ENCODE measurements around the gene TAF11L13. TPM values are rescaled to one million over a fixed set of nuclear protein-coding genes. Genes with fewer than 3 reads are reported as not detected.
"Not testable (repeated sequence)": the region's sequence is repeated elsewhere in the genome, so short reads cannot be mapped to it uniquely, and the experiment has no call there.

Gene TAF11L13
- not detected for total RNA-seq (2021; fragmentation: NEBNext Ultra II Directional; extraction: Animal tissue kit (Norgen Biotek cat#: 25700))
- long read RNA-seq, result 0 reads

DNA sequence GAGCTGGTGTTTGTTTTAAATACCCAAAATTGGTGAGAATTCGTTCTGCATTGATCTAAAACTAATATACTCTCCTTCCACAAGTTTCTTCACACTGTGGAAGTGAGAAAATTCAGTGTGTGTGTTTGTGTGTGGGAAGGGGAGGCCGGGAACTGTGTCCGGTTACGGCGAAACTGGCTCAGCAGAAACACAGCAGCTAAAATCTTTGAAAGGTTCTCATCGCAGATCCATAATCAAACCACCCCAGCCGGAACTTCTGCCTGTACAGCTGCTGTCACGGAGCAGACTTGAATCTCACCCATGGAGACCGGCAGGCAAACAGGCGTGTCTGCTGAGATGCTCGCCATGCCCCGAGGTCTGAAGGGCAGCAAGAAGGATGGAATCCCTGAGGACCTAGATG, at the start of gene TAF11L13:
TAF11L13 (plus strand) TSS at position 301 of the 400 bp plus-strand sequence.
- H3K4me1 Mint-ChIP-seq (ENCODE audit: low read depth); H3K36me3 Mint-ChIP-seq (ENCODE audit: low read depth): not testable (repeated sequence)

DNA sequence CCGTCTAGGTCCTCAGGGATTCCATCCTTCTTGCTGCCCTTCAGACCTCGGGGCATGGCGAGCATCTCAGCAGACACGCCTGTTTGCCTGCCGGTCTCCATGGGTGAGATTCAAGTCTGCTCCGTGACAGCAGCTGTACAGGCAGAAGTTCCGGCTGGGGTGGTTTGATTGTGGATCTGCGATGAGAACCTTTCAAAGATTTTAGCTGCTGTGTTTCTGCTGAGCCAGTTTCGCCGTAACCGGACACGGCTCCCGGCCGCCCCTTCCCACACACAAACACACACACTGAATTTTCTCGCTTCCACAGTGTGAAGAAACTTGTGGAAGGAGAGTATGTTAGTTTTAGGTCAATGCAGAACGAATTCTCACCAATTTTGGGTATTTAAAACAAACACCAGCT, 46.2 kb upstream of the TAF11L13 start, which contains the start of gene TAF11L7:
TAF11L7 (minus strand) TSS at position 101 of the 400 bp plus-strand sequence.
- H3K9me3 Mint-ChIP-seq; H3K27me3 Mint-ChIP-seq (ENCODE audit: insufficient read depth); H3K27ac Mint-ChIP-seq; DNase-seq; H3K4me3 Mint-ChIP-seq; H3K36me3 Mint-ChIP-seq (ENCODE audit: low read depth); H3K4me1 Mint-ChIP-seq (ENCODE audit: low read depth): not testable (repeated sequence)

More for the DNA sequence above, at the start of gene TAF11L13:
- DNase-seq; H3K27ac Mint-ChIP-seq; H3K27me3 Mint-ChIP-seq (ENCODE audit: insufficient read depth); H3K9me3 Mint-ChIP-seq; H3K4me3 Mint-ChIP-seq: not testable (repeated sequence)

DNA sequence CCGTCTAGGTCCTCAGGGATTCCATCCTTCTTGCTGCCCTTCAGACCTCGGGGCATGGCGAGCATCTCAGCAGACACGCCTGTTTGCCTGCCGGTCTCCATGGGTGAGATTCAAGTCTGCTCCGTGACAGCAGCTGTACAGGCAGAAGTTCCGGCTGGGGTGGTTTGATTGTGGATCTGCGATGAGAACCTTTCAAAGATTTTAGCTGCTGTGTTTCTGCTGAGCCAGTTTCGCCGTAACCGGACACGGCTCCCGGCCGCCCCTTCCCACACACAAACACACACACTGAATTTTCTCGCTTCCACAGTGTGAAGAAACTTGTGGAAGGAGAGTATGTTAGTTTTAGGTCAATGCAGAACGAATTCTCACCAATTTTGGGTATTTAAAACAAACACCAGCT, 41.0 kb upstream of the TAF11L13 start, which contains the start of gene TAF11L8:
TAF11L8 (minus strand) TSS at position 101 of the 400 bp plus-strand sequence.
- not testable (repeated sequence) for H3K27ac Mint-ChIP-seq; H3K9me3 Mint-ChIP-seq; H3K36me3 Mint-ChIP-seq (ENCODE audit: low read depth); DNase-seq; H3K4me1 Mint-ChIP-seq (ENCODE audit: low read depth); H3K27me3 Mint-ChIP-seq (ENCODE audit: insufficient read depth); H3K4me3 Mint-ChIP-seq

DNA sequence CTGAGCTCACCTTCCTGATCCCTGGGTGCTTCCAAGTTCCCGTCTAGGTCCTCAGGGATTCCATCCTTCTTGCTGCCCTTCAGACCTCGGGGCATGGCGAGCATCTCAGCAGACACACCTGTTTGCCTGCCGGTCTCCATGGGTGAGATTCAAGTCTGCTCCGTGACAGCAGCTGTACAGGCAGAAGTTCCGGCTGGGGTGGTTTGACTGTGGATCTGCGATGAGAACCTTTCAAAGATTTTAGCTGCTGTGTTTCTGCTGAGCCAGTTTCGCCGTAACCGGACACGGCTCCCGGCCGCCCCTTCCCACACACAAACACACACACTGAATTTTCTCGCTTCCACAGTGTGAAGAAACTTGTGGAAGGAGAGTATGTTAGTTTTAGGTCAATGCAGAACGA, 37.6 kb upstream of the TAF11L13 start, which contains the start of gene TAF11L9:
TAF11L9 (minus strand) TSS at position 140 of the 400 bp plus-strand sequence.
- DNase-seq; H3K27ac Mint-ChIP-seq; H3K36me3 Mint-ChIP-seq (ENCODE audit: low read depth); H3K9me3 Mint-ChIP-seq; H3K27me3 Mint-ChIP-seq (ENCODE audit: insufficient read depth); H3K4me1 Mint-ChIP-seq (ENCODE audit: low read depth); H3K4me3 Mint-ChIP-seq: not testable (repeated sequence)

DNA sequence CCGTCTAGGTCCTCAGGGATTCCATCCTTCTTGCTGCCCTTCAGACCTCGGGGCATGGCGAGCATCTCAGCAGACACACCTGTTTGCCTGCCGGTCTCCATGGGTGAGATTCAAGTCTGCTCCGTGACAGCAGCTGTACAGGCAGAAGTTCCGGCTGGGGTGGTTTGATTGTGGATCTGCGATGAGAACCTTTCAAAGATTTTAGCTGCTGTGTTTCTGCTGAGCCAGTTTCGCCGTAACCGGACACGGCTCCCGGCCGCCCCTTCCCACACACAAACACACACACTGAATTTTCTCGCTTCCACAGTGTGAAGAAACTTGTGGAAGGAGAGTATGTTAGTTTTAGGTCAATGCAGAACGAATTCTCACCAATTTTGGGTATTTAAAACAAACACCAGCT, 34.2 kb upstream of the TAF11L13 start, which contains the start of gene TAF11L10:
TAF11L10 (minus strand) TSS at position 101 of the 400 bp plus-strand sequence.
- not testable (repeated sequence) for DNase-seq; H3K36me3 Mint-ChIP-seq (ENCODE audit: low read depth); H3K27ac Mint-ChIP-seq; H3K4me3 Mint-ChIP-seq; H3K9me3 Mint-ChIP-seq; H3K27me3 Mint-ChIP-seq (ENCODE audit: insufficient read depth); H3K4me1 Mint-ChIP-seq (ENCODE audit: low read depth)

DNA sequence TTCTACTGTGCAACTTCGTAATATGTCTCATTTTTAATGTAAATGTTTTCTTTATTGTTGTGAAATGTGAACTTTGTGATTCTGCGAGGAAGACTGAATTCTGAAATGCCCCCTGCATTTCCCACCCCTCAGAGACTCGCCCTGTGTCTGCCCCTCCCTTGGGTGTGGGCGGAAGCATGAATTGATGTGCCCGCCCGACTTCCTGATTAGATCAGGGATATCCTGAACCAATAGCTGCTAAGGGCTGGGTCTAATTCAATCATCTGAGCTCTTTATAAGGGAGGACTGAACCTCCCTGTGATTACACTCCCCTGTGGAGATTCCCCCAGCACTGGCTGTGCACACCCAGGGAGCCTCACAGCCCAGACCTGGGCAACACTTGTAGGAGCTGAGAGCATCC, 28.0 kb upstream of the TAF11L13 start, which contains the start of gene TAF11L11:
TAF11L11 (plus strand) TSS at position 304 of the 400 bp plus-strand sequence.
- H3K27ac Mint-ChIP-seq; H3K36me3 Mint-ChIP-seq (ENCODE audit: low read depth); H3K27me3 Mint-ChIP-seq (ENCODE audit: insufficient read depth); H3K4me1 Mint-ChIP-seq (ENCODE audit: low read depth); DNase-seq; H3K4me3 Mint-ChIP-seq: not testable (repeated sequence)
- H3K9me3 Mint-ChIP-seq, result peaks cover 10% of the 10 kb centered on the region

DNA sequence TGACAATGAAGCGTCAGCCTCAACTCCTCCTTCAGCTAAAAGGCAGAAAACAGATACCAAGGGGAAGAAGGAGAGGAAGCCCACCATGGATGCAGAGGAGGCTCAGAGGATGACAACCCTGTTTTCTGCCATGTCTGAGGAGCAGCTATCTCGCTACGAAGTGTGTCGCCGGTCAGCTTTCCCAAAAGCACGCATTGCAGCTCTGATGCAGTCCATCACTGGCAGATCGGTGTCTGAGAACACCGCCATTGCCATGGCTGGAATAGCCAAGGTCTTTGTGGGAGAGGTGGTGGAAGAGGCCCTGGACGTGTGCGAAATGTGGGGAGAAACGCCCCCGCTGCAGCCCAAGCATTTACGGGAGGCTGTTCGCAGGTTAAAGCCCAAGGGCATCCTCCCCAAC, 26.9 kb upstream of the TAF11L13 start:
- TF ChIP-seq, protein P1, sequence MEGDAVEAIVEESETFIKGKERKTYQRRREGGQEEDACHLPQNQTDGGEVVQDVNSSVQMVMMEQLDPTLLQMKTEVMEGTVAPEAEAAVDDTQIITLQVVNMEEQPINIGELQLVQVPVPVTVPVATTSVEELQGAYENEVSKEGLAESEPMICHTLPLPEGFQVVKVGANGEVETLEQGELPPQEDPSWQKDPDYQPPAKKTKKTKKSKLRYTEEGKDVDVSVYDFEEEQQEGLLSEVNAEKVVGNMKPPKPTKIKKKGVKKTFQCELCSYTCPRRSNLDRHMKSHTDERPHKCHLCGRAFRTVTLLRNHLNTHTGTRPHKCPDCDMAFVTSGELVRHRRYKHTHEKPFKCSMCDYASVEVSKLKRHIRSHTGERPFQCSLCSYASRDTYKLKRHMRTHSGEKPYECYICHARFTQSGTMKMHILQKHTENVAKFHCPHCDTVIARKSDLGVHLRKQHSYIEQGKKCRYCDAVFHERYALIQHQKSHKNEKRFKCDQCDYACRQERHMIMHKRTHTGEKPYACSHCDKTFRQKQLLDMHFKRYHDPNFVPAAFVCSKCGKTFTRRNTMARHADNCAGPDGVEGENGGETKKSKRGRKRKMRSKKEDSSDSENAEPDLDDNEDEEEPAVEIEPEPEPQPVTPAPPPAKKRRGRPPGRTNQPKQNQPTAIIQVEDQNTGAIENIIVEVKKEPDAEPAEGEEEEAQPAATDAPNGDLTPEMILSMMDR (IDR thresholded peaks at IDR 0.05), result no peak
- no peak for DNase-seq
- Mint-ChIP-seq H3K9me3 (peaks cover 10% of the 10 kb centered on the region), H3K36me3 (ENCODE audit: low read depth) (no peaks in the 10 kb centered on the region), H3K4me3 (no peak overlapping the region), H3K27ac (no peak overlapping the region), H3K4me1 (ENCODE audit: low read depth) (no peaks in the 10 kb centered on the region), H3K27me3 (ENCODE audit: insufficient read depth) (peaks cover 2% of the 10 kb centered on the region)

DNA sequence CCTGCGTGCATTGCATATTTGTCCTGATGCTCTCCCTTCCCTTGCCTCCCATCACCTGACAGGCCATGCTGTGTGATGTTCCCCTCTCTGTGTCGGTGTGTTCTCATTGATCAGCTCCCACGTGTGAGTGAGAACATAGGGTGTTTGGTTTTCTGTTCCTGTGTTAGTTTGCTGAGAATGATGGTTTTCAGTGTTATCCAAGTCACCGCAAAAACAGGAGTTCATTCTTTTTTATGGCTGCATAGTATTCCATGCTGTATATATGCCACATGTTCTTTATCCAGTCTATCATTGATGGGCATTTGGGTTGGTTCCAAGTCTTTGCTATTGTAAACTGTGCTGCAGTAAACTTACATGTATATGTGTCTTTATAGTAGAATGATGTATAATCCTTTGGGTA, 24.4 kb upstream of the TAF11L13 start:
- H3K4me3 Mint-ChIP-seq; DNase-seq; H3K27me3 Mint-ChIP-seq (ENCODE audit: insufficient read depth); H3K27ac Mint-ChIP-seq; H3K4me1 Mint-ChIP-seq (ENCODE audit: low read depth); H3K36me3 Mint-ChIP-seq (ENCODE audit: low read depth): not testable (repeated sequence)
- peaks cover 14% of the 10 kb centered on the region for H3K9me3 Mint-ChIP-seq

DNA sequence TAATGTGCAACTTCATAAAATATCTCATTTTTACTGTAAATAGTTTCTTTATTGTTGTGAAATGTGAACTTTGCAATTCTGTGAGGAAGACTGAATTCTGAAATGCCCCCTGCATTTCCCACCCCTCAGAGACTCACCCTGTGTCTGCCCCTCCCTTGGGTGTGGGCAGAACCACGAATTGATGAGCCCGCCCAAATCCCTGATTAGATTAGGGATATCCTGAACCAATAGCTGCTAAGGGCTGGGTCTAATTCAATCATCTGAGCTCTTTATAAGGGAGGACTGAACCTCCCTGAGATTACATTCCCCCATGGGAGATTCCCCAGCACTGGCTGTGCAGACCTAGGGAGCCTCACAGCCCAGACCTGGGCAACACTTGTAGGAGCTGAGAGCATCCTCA, 21.8 kb upstream of the TAF11L13 start, which contains the start of gene TAF11L12:
TAF11L12 (plus strand) TSS at position 301 of the 400 bp plus-strand sequence.
- not testable (repeated sequence) for H3K27ac Mint-ChIP-seq; H3K4me3 Mint-ChIP-seq; H3K4me1 Mint-ChIP-seq (ENCODE audit: low read depth); H3K36me3 Mint-ChIP-seq (ENCODE audit: low read depth); H3K27me3 Mint-ChIP-seq (ENCODE audit: insufficient read depth); DNase-seq
- H3K9me3 Mint-ChIP-seq, result peaks cover 10% of the 10 kb centered on the region; the same call in 1 of the 2 replicates

All from HFFc6 (cell line).